ENCODE data around the gene COG5.

DNA sequence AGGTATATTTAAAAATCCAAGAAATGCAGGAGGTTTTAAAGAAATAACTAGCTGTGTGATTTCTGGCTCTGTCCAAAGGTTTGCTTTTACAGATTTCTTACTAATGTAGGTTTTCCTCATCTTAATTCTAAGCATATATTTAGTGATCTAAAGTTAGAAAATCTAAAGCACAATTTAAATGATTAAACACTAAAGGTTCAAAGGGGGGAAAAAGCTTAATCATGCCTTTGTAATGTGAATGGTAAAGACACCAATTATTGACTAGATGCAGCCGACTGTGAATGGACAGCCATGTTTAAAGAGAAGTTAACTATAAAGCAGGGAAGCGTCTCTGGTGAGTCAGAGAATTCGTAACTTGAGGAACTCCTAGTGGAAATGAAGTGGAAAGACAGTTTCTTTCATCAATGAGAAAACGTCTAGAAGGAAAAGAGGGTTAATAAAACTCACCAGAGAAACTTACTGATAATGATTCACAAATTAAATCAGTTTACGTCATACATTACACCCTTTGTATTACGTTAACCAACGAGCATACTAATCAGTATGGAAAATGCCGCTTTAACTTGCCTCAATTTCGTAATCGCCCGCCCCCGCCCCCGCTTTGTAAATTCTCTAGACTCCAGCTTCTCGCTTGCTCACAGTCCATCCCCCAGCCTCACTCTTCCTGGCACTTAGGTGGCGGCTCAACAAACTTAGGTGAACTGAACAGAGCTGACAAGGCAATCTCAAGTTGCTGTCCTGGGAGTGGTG is 396.1 kb downstream of the COG5 start:
- TF ChIP-seq, protein P1, sequence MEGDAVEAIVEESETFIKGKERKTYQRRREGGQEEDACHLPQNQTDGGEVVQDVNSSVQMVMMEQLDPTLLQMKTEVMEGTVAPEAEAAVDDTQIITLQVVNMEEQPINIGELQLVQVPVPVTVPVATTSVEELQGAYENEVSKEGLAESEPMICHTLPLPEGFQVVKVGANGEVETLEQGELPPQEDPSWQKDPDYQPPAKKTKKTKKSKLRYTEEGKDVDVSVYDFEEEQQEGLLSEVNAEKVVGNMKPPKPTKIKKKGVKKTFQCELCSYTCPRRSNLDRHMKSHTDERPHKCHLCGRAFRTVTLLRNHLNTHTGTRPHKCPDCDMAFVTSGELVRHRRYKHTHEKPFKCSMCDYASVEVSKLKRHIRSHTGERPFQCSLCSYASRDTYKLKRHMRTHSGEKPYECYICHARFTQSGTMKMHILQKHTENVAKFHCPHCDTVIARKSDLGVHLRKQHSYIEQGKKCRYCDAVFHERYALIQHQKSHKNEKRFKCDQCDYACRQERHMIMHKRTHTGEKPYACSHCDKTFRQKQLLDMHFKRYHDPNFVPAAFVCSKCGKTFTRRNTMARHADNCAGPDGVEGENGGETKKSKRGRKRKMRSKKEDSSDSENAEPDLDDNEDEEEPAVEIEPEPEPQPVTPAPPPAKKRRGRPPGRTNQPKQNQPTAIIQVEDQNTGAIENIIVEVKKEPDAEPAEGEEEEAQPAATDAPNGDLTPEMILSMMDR (tag by site-specific recombination; IDR thresholded peaks at IDR 0.05) = no peak; the same call in 1 of the 2 replicates
- TF ChIP-seq ZNF837 (tag by site-specific recombination; IDR thresholded peaks at IDR 0.05) = no peak
- TF ChIP-seq ZNF571 (tag by site-specific recombination; IDR thresholded peaks at IDR 0.05) = no peak
- no peak for TF ChIP-seq ZNF140 (tag by site-specific recombination; IDR thresholded peaks at IDR 0.05)
- TF ChIP-seq, protein P2, sequence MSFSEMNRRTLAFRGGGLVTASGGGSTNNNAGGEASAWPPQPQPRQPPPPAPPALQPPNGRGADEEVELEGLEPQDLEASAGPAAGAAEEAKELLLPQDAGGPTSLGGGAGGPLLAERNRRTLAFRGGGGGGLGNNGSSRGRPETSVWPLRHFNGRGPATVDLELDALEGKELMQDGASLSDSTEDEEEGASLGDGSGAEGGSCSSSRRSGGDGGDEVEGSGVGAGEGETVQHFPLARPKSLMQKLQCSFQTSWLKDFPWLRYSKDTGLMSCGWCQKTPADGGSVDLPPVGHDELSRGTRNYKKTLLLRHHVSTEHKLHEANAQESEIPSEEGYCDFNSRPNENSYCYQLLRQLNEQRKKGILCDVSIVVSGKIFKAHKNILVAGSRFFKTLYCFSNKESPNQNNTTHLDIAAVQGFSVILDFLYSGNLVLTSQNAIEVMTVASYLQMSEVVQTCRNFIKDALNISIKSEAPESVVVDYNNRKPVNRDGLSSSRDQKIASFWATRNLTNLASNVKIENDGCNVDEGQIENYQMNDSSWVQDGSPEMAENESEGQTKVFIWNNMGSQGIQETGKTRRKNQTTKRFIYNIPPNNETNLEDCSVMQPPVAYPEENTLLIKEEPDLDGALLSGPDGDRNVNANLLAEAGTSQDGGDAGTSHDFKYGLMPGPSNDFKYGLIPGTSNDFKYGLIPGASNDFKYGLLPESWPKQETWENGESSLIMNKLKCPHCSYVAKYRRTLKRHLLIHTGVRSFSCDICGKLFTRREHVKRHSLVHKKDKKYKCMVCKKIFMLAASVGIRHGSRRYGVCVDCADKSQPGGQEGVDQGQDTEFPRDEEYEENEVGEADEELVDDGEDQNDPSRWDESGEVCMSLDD (tag by site-specific recombination; IDR thresholded peaks at IDR 0.05) = peak; percentile 86
- TF ChIP-seq ZNF423 (tag by site-specific recombination; IDR thresholded peaks at IDR 0.05) = no peak
- TF ChIP-seq, protein P3, sequence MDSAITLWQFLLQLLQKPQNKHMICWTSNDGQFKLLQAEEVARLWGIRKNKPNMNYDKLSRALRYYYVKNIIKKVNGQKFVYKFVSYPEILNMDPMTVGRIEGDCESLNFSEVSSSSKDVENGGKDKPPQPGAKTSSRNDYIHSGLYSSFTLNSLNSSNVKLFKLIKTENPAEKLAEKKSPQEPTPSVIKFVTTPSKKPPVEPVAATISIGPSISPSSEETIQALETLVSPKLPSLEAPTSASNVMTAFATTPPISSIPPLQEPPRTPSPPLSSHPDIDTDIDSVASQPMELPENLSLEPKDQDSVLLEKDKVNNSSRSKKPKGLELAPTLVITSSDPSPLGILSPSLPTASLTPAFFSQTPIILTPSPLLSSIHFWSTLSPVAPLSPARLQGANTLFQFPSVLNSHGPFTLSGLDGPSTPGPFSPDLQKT (IDR thresholded peaks at IDR 0.05; ENCODE audit: borderline replicate concordance, low read depth, low read length) = no peak
- TF ChIP-seq, protein P4, sequence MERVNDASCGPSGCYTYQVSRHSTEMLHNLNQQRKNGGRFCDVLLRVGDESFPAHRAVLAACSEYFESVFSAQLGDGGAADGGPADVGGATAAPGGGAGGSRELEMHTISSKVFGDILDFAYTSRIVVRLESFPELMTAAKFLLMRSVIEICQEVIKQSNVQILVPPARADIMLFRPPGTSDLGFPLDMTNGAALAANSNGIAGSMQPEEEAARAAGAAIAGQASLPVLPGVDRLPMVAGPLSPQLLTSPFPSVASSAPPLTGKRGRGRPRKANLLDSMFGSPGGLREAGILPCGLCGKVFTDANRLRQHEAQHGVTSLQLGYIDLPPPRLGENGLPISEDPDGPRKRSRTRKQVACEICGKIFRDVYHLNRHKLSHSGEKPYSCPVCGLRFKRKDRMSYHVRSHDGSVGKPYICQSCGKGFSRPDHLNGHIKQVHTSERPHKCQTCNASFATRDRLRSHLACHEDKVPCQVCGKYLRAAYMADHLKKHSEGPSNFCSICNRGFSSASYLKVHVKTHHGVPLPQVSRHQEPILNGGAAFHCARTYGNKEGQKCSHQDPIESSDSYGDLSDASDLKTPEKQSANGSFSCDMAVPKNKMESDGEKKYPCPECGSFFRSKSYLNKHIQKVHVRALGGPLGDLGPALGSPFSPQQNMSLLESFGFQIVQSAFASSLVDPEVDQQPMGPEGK (tag by site-specific recombination; IDR thresholded peaks at IDR 0.05) = peak; percentile 97; the same call in 1 of the 2 replicates
- TF ChIP-seq, protein P5, sequence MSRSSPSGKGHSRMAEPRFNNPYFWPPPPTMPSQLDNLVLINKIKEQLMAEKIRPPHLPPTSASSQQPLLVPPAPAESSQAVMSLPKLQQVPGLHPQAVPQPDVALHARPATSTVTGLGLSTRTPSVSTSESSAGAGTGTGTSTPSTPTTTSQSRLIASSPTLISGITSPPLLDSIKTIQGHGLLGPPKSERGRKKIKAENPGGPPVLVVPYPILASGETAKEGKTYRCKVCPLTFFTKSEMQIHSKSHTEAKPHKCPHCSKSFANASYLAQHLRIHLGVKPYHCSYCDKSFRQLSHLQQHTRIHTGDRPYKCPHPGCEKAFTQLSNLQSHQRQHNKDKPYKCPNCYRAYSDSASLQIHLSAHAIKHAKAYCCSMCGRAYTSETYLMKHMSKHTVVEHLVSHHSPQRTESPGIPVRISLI (tag by site-specific recombination; IDR thresholded peaks at IDR 0.05) = no peak
- TF ChIP-seq ZNF10 (tag by site-specific recombination; IDR thresholded peaks at IDR 0.05) = peak; percentile 48
- no peak; the same call in 1 of the 2 replicates for TF ChIP-seq TCF7L2 (IDR thresholded peaks at IDR 0.05; ENCODE audit: borderline replicate concordance, low read depth, low read length)
- TF ChIP-seq, protein P6, sequence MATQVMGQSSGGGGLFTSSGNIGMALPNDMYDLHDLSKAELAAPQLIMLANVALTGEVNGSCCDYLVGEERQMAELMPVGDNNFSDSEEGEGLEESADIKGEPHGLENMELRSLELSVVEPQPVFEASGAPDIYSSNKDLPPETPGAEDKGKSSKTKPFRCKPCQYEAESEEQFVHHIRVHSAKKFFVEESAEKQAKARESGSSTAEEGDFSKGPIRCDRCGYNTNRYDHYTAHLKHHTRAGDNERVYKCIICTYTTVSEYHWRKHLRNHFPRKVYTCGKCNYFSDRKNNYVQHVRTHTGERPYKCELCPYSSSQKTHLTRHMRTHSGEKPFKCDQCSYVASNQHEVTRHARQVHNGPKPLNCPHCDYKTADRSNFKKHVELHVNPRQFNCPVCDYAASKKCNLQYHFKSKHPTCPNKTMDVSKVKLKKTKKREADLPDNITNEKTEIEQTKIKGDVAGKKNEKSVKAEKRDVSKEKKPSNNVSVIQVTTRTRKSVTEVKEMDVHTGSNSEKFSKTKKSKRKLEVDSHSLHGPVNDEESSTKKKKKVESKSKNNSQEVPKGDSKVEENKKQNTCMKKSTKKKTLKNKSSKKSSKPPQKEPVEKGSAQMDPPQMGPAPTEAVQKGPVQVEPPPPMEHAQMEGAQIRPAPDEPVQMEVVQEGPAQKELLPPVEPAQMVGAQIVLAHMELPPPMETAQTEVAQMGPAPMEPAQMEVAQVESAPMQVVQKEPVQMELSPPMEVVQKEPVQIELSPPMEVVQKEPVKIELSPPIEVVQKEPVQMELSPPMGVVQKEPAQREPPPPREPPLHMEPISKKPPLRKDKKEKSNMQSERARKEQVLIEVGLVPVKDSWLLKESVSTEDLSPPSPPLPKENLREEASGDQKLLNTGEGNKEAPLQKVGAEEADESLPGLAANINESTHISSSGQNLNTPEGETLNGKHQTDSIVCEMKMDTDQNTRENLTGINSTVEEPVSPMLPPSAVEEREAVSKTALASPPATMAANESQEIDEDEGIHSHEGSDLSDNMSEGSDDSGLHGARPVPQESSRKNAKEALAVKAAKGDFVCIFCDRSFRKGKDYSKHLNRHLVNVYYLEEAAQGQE (tag by site-specific recombination; IDR thresholded peaks at IDR 0.05) = no peak

Measured in HEK293 (cell line).